K562 (cell line): ENCODE data around the gene GFOD1. TPM values are rescaled to one million over a fixed set of nuclear protein-coding genes. Genes with fewer than 3 reads are reported as not detected.

Experiments used
- ATAC-seq: fragments of 200-7000 bp; cut with Tn5 transposase; 3 replicates; pipeline ENCODE4 v1.9.1; 2020; ENCODE audit warnings: moderate library complexity
- BruUV-seq: library from RNA; stranded (reverse); fragments of 400-500 nt; replicated peaks from 2 replicates; lab custom pipeline; 2021; lab: Mats Ljungman, UMichigan
- CTCF ChIA-PET: fragments of 300-600 bp; formaldehyde crosslinking; extraction: SDS; loops from one replicate; lab custom pipeline; 2021; ENCODE audit warnings: low intra/inter-chr PET ratio; lab: Yijun Ruan, JAX
- POLR2A ChIA-PET: fragments of 300-600, 350-650 bp; sonication (Branson Sonifier 250); formaldehyde crosslinking; extraction: SDS; loops from one replicate; lab custom pipeline; 2021; ENCODE audit warnings: antibody characterized with exemption, inconsistent platforms; lab: Yijun Ruan, JAX
- DNase-seq, 4 experiments: peaks; one replicate each; pipeline versions ENCODE4 v3.0.0 to v3.0.0-alpha.2; 2011 to 2018; ENCODE audit warnings: low spot score in 3 of 4, mixed read lengths in 3 of 4; ENCODE audit errors: extremely low read depth in 1 of 4
- FAIRE-seq: peaks from 2 replicates; lab custom pipeline; 2011; peaks lifted over from hg19 to GRCh38; lab: Jason Lieb, UNC
- H2AFZ ChIP-seq: 2 replicates; pipeline ENCODE4 v1.6.0; 2011; ENCODE audit warnings: low read depth, low read length, control low read depth, inconsistent platforms
- H3K27ac ChIP-seq: fragments of 200-600 bp; 3 replicates; pipeline ENCODE4 v1.8.0; 2011; ENCODE audit warnings: low read depth, mild to moderate bottlenecking, control low read depth, inconsistent platforms, low read length, moderate library complexity, mixed read lengths; ENCODE audit errors: extremely low read depth
- H3K27me3 ChIP-seq, 2 experiments: fragments of 300-600 bp in 1 of 2; 2 replicates in 1 of 2; 3 replicates in 1 of 2; pipeline versions ENCODE4 v1.6.0 to v1.8.0; 2011; ENCODE audit warnings: inconsistent platforms in 2 of 2, low read length in 2 of 2, mild to moderate bottlenecking in 1 of 2, mixed read lengths in 1 of 2, moderate library complexity in 1 of 2; ENCODE audit not compliant: control insufficient read depth in 2 of 2, insufficient read depth in 2 of 2
- H3K36me3 ChIP-seq: fragments of 300-600 bp; 3 replicates; pipeline ENCODE4 v1.8.0; 2011; ENCODE audit warnings: mild to moderate bottlenecking, low read length, inconsistent platforms; ENCODE audit not compliant: control insufficient read depth, insufficient read depth
- H3K4me1 ChIP-seq, 2 experiments: fragments of 200-600 bp in 1 of 2; replicated peaks in 1 of 2; 2 replicates in 1 of 2; 3 replicates in 1 of 2; pipeline versions ENCODE4 v1.5.1 to v1.8.0; 2011; ENCODE audit warnings: inconsistent platforms in 2 of 2, low read length in 2 of 2, mild to moderate bottlenecking in 1 of 2, mixed read lengths in 1 of 2, moderate library complexity in 1 of 2; ENCODE audit not compliant: control insufficient read depth in 2 of 2, insufficient read depth in 2 of 2
- H3K4me2 ChIP-seq: 2 replicates; pipeline ENCODE4 v1.6.1; 2011; ENCODE audit warnings: low read length, control low read depth, inconsistent platforms, mixed read lengths; ENCODE audit not compliant: insufficient read depth
- H3K4me3 ChIP-seq: fragments of 200-600 bp; sonication (generic), shearing (Covaris generic); 2 replicates; pipeline ENCODE4 v1.5.1; 2016; ENCODE audit warnings: control low read depth, inconsistent platforms
- H3K79me2 ChIP-seq: fragments of 200-600 bp; 3 replicates; pipeline ENCODE4 v1.8.0; 2011; ENCODE audit warnings: low read length, inconsistent platforms; ENCODE audit not compliant: control insufficient read depth, insufficient read depth
- H3K9ac ChIP-seq, 2 experiments: 2 replicates each; pipeline versions ENCODE4 v1.6.0 to v1.6.1; 2011; ENCODE audit warnings: low read depth in 2 of 2, low read length in 2 of 2, control low read depth in 1 of 2, inconsistent platforms in 1 of 2, mild to moderate bottlenecking in 1 of 2, mixed read lengths in 1 of 2; ENCODE audit not compliant: insufficient read depth in 1 of 2
- H3K9me1 ChIP-seq: one replicate; pipeline ENCODE4 v1.6.0; 2011; ENCODE audit warnings: inconsistent platforms, mild to moderate bottlenecking, low read length, moderate library complexity; ENCODE audit not compliant: control insufficient read depth, insufficient read depth
- H3K9me3 ChIP-seq: replicated peaks from 2 replicates; pipeline ENCODE4 v1.5.1; 2011; ENCODE audit warnings: low read depth, low read length, inconsistent platforms; ENCODE audit not compliant: control insufficient read depth, insufficient read depth
- H4K20me1 ChIP-seq: replicated peaks from 2 replicates; pipeline ENCODE4 v1.6.1; 2011; ENCODE audit warnings: low read length, inconsistent platforms, mixed read lengths; ENCODE audit not compliant: control insufficient read depth, insufficient read depth
- MIER1 ChIP-seq: fragments of 450-650 bp; IDR thresholded peaks from 2 replicates; pipeline ENCODE4 v1.6.1; 2016; ENCODE audit warnings: antibody characterized with exemption, mild to moderate bottlenecking, low read depth
- PKNOX1 ChIP-seq: fragments of 450-650 bp; IDR thresholded peaks from 2 replicates; pipeline ENCODE4 v1.6.1; 2016
- PRDM10 ChIP-seq: fragments of 450-650 bp; IDR thresholded peaks from 2 replicates; pipeline ENCODE4 v1.6.1; 2018; ENCODE audit not compliant: partially characterized antibody
- RBM17 ChIP-seq: fragments of 200-400 bp; formaldehyde crosslinking; IDR thresholded peaks from 2 replicates; pipeline ENCODE4 v1.6.1; 2017; ENCODE audit warnings: low read depth, mild to moderate bottlenecking, low read length, borderline replicate concordance
- ZNF232 ChIP-seq: sonication (generic); formaldehyde crosslinking; IDR thresholded peaks from 2 replicates; pipeline ENCODE4 v1.8.0; 2022; ENCODE audit warnings: mild to moderate bottlenecking, missing genetic modification reagents
- ZNF395 ChIP-seq: fragments of 200-800 bp; sonication (Bioruptor generic); IDR thresholded peaks from 2 replicates; pipeline ENCODE4 v1.6.1; 2017; ENCODE audit warnings: missing genetic modification characterization, missing compliant biosample characterization
- ZNF444 ChIP-seq: fragments of 250-450 bp; sonication (Bioruptor Pico); IDR thresholded peaks from 2 replicates; pipeline ENCODE4 v1.4.0; 2020; ENCODE audit warnings: mild to moderate bottlenecking, moderate library complexity
- ZNF644 ChIP-seq: fragments of 200-800 bp; sonication (Bioruptor generic); IDR thresholded peaks from 2 replicates; pipeline ENCODE4 v1.6.1; 2016; ENCODE audit warnings: low read depth, missing genetic modification characterization, missing compliant biosample characterization
- ZNF696 ChIP-seq: fragments of 250-450 bp; sonication (Bioruptor Pico); conservative IDR thresholded peaks from 2 replicates; pipeline ENCODE4 v1.4.0; 2020; ENCODE audit warnings: mild to moderate bottlenecking, moderate library complexity
- WGBS: fragments of 100-300 bp; shearing (Covaris generic); methylation state at CpG from one replicate; pipeline ENCODE4 v1.1.6; 2016; ENCODE audit warnings: low coverage, mixed read lengths; ENCODE audit not compliant: insufficient coverage; ENCODE audit errors: missing lambda C conversion rate; 5-methylcytosine and 5-hydroxymethylcytosine counted together
- in situ Hi-C: fragments of 300-500 bp; cut with MboI; formaldehyde crosslinking; loops from 4 replicates; pipeline ENCODE4 v1.15.0; 2018; ENCODE audit warnings: inconsistent platforms, mixed read lengths
- intact Hi-C: fragments of 100-400 bp; cut with micrococcal nuclease; formaldehyde crosslinking; loops from 2 replicates; pipeline ENCODE4 v1.14.2; 2022
- polyA plus RNA-seq, 8 experiments: library from polyadenylated mRNA; depleted of rRNA in 4 of 8; stranded (reverse) in 5 of 8; unstranded in 3 of 8; fragments of >200 nt; fragmentation: Nextera tagmentation in 2 of 8; fragmentation: Illumina TruSeq in 1 of 8; extraction: Ambion mirVana in 2 of 8; extraction: Trizol in 1 of 8; gene quantifications; 2 replicates each; pipeline versions ENCODE4 v1.2.1 to v1.2.3, GENCODE V29; 2011 to 2014; ENCODE audit warnings: inconsistent platforms in 1 of 8, missing spikeins in 1 of 8
- total RNA-seq, 7 experiments: library from RNA; depleted of rRNA in 6 of 7; stranded (reverse); fragments of >200 nt in 6 of 7; fragmentation: Illumina TruSeq in 2 of 7; extraction: Trizol in 2 of 7; gene quantifications; 2 replicates each; pipeline versions ENCODE4 v1.2.1 to v1.2.3, GENCODE V29; 2011 to 2021; ENCODE audit warnings: low replicate concordance in 1 of 7

The GFOD1 gene
- total and polyA plus RNA-seq, 9 of the 15 experiments (the other 6 are each of a cell fraction or from before 2014, with no cell fraction given): 3.8 to 12.0 (median 8.2) TPM

GRCh38 chr6:13528777-13529343 lies 41.5 kb upstream of the GFOD1 start:
- Histone ChIP-seq H3K4me2 (no peak overlapping the region), H4K20me1 (no peaks in the 10 kb centered on the region), H3K9me3 (no peaks in the 10 kb centered on the region), H3K4me3 (no peak overlapping the region), H3K27me3 (peaks cover 10 to 41% of the 10 kb centered on the region in 2 experiments; a peak in 3 of 5 replicates), H3K79me2 (no peaks in the 10 kb centered on the region), H3K4me1 (no peaks in the 10 kb centered on the region), H3K27ac (no peak overlapping the region), H3K36me3 (no peaks in the 10 kb centered on the region), H3K9me1 (no peaks in the 10 kb centered on the region), H3K9ac (no peak overlapping the region), H2AFZ (no peak overlapping the region)
- no TSS peak for BruUV-seq
- POLR2A ChIA-PET: interaction anchor here (0.5 to 0.6 kb wide), 3 partner anchors 9 to 327 kb away, joined by 3 read pairs; no protein-coding TSS in a partner anchor
- no peak for TF ChIP-seq MIER1
- TF ChIP-seq RBM17: no peak
- no peak for TF ChIP-seq PRDM10
- TF ChIP-seq ZNF232: no peak
- no peak for TF ChIP-seq ZNF644
- no peak for TF ChIP-seq ZNF696 (CRISPR knock-in tag)
- TF ChIP-seq ZNF444 (CRISPR knock-in tag): no peak
- TF ChIP-seq ZNF395 (CRISPR knock-in tag): no peak
- TF ChIP-seq PKNOX1: no peak
- in situ Hi-C loops: no loop called here
- intact Hi-C loops: no loop called here
- FAIRE-seq (no peak), DNase-seq (no peak), ATAC-seq (no peak)
- 44% methylated on average over 8 of the region's 8 CpGs for WGBS
- CTCF ChIA-PET: no interaction called here
